Measurements from ENCODE around the gene DGKD. TPM values are rescaled to one million over a fixed set of nuclear protein-coding genes. Genes with fewer than 3 reads are reported as not detected.
A peak's percentile ranks its signal among the peaks of the same experiment; 100 is the strongest.

Gene DGKD
- total and polyA plus RNA-seq, 7 donors = 59.4 to 365 (median 173) TPM

GRCh38 chr2:233446121-233446520 is 91.8 kb downstream of the DGKD start:
- DNase-seq (peak; percentile 7 to 23), ATAC-seq (peak in 1 of 4 donors; percentile 24)
- peaks cover 12 to 100% of the 10 kb centered on the region in 2 donors for H3K36me3 ChIP-seq (ENCODE audit: insufficient read depth in 1 of 2, low read depth in 1 of 2)
- TF ChIP-seq CTCF (IDR thresholded peaks at IDR 0.05) = no peak
- no peak overlapping the region for H3K4me3 ChIP-seq
- H3K4me1 ChIP-seq = peaks cover 9% of the 10 kb centered on the region
- no peaks in the 10 kb centered on the region for H3K27me3 ChIP-seq (ENCODE audit: insufficient read depth in 3 of 3, low read length in 2 of 3)
- WGBS, 3 donors = 32 to 80% (median 63%) methylated on average over 1 of the region's 1 CpG
- no peak overlapping the region for H3K27ac ChIP-seq
- H3K9me3 ChIP-seq = no peaks in the 10 kb centered on the region
- intact Hi-C loops (cut with DNase I) = no loop called here

DNA sequence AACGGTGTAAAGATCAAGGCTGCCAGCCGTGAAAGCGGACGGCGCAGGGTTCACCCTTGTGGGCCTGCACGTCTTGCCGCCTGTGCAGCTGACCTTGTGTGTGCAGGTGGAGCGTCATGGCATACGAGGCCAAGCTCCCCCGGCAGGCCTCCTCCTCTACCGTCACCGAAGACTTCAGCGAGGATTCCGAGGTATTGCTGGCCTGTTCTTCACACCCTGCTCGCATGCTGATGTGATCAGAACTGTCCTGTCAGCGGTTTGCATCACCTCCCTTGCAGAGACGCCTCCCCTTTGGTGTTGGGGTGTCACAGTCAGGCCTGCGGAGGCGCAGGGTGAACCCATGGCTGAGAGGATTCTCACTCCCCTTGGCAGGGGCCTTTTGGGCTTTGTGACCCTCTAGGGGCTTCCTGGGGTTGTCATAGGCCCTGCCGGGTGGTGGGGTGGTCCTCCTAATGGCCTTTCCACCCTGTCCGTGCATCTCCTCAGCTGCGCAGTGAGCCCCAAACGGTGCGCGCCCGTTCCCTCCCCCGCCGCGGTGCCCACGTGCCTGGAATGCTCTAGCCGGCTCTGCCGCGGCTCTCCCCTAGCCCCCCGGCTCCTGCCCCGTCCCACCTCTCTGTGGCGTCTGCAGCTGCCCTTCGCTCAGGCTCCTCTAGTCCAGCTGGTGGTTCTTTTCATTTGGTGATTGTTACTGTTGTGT is 92.5 kb downstream of the DGKD start:
- H3K27ac ChIP-seq = no peak overlapping the region
- intact Hi-C loops (cut with DNase I) = no loop called here
- peak; percentile 13 to 43 for DNase-seq

DNA sequence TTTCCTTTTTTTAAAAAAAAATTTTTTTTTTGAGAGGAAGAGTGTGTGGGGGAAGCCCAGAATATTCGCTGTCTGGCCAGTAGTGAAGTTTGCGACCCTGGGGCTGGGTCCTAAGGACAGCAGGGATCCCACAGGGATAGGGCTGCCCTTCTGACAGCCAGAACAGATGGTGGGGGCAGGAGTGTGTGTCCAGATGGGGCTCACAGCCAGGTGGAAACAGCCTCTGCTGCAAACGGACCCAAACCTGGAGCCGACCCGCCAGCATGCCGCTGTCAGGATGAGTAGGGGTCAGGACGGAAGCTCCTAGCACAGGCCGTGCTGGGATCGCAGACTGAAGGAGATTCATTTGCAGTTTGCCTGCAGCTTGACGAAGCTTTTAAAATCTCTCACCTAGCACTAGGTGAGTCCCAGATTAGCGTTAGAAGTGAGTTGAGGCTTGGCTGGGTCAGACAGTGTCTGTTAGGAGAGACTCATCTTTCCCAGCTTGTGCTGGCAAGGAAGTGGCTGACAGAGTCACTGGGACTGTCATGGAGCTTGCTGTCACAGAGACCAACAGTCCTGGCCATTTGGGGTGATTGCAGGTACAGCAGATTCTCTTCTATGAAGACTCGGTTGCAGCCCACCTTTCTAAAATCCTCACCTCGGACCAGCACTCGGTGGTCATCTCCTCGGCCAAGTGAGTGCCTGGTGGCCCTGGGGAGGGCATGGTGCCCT is 93.4 kb downstream of the DGKD start:
- Histone ChIP-seq H3K27me3 (ENCODE audit: insufficient read depth in 3 of 3, low read length in 2 of 3) (no peaks in the 10 kb centered on the region), H3K36me3 (ENCODE audit: insufficient read depth in 1 of 2, low read depth in 1 of 2) (peaks cover 12 to 100% of the 10 kb centered on the region in 2 donors), H3K9me3 (no peaks in the 10 kb centered on the region), H3K4me3 (no peak overlapping the region), H3K27ac (peak overlapping the region; percentile 46), H3K4me1 (peaks cover 8% of the 10 kb centered on the region)
- peak; percentile 12 to 32 for DNase-seq
- ATAC-seq = no peak
- no peak for TF ChIP-seq CTCF (IDR thresholded peaks at IDR 0.05)
- 84 to 92% (median 85%) methylated on average over 15 of the region's 15 CpGs for WGBS, 3 donors
- intact Hi-C loops (cut with DNase I) = no loop called here

More for the DNA sequence above, 92.5 kb downstream of the DGKD start:
- WGBS, 3 donors = 88 to 91% (median 90%) methylated on average over 34 to 37 of the region's 37 CpGs
- H3K27me3 ChIP-seq (ENCODE audit: insufficient read depth in 3 of 3, low read length in 2 of 3) = no peaks in the 10 kb centered on the region
- H3K4me3 ChIP-seq = no peak overlapping the region
- no peaks in the 10 kb centered on the region for H3K9me3 ChIP-seq
- H3K4me1 ChIP-seq = peaks cover 9% of the 10 kb centered on the region
- TF ChIP-seq CTCF (IDR thresholded peaks at IDR 0.05) = no peak
- H3K36me3 ChIP-seq (ENCODE audit: insufficient read depth in 1 of 2, low read depth in 1 of 2) = peaks cover 12 to 100% of the 10 kb centered on the region in 2 donors
- no peak for ATAC-seq

- peak; percentile 11 for TF ChIP-seq CTCF (IDR thresholded peaks at IDR 0.05)
- no peak for ATAC-seq
- H3K4me1 ChIP-seq = peaks cover 3% of the 10 kb centered on the region
- H3K36me3 ChIP-seq (ENCODE audit: insufficient read depth in 1 of 2, low read depth in 1 of 2) = peaks cover 12 to 100% of the 10 kb centered on the region in 2 donors
- peak overlapping the region; percentile 46 for H3K27ac ChIP-seq
- no peak overlapping the region for H3K4me3 ChIP-seq
- 66 to 85% (median 73%) methylated on average over 11 of the region's 11 CpGs for WGBS, 3 donors
- H3K9me3 ChIP-seq = no peaks in the 10 kb centered on the region
- DNase-seq = peak; percentile 8 to 58
- intact Hi-C loops (cut with DNase I) = no loop called here
- no peaks in the 10 kb centered on the region for H3K27me3 ChIP-seq (ENCODE audit: insufficient read depth in 3 of 3, low read length in 2 of 3)
Measured at GRCh38 chr2:233448220-233448559, 93.9 kb downstream of the DGKD start.
